ENCODE results near the gene SYT8. TPM values are rescaled to one million over a fixed set of nuclear protein-coding genes. Genes with fewer than 3 reads are reported as not detected.

The SYT8 gene
- total and polyA plus RNA-seq, 2 of the 8 experiments (the other 6 are each of a cell fraction or from before 2014, with no cell fraction given), result not detected

DNA sequence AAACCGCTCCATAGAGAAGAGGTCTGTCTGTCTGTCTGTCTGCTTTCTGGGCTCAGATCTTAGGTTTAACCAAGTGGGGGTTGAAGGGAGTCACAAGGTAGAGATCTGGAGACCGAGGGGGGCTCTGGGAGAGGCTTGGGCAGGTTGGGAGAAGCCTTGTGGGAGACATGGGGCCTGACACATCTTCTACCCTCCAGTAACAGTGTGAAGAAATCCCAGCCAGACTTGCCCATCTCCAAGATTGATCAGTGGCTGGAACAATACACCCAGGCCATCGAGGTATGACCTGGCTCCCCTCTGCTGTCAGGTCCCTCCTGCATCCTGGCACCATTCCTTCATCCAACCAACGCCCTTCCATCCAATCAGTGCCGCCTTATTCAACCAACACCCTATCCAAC, 49.5 kb downstream of the SYT8 start:
- Histone ChIP-seq H2BK12ac (ENCODE audit: low read depth, low read length) (no peak overlapping the region), H3K23me2 (ENCODE audit: low read depth, low read length) (peaks cover 16% of the 10 kb centered on the region; the same call in 1 of the 2 replicates), H3K79me2 (ENCODE audit: control insufficient read depth in 1 of 2, insufficient read depth in 2 of 2, low read length in 2 of 2) (no peaks in the 10 kb centered on the region), H3K36me3 (ENCODE audit: control insufficient read depth in 2 of 4, insufficient read depth in 4 of 4, low read length in 3 of 4) (no peaks in the 10 kb centered on the region), H3K4me2 (ENCODE audit: insufficient read depth in 1 of 2, low read depth in 2 of 2, low read length in 2 of 2) (no peak overlapping the region), H2BK15ac (ENCODE audit: low read length) (no peak overlapping the region), H3K18ac (ENCODE audit: extremely low read depth, low read length) (no peak overlapping the region), H3K9ac (replicated peaks in 1 of 4; ENCODE audit: extremely low read depth in 1 of 4, low read depth in 3 of 4, low read length in 3 of 4) (no peak overlapping the region), H4K91ac (replicated peaks; ENCODE audit: insufficient read length, low read length) (no peak overlapping the region), H3K14ac (ENCODE audit: insufficient read length) (no peak overlapping the region), H2AFZ (ENCODE audit: low read length) (no peak overlapping the region), H3K9me3 (ENCODE audit: insufficient read depth in 2 of 2, low read depth in 1 of 2, low read length in 1 of 2) (no peaks in the 10 kb centered on the region), H4K8ac (ENCODE audit: extremely low read depth, insufficient read depth, low read length) (no peak overlapping the region), H3K4me1 (replicated peaks in 1 of 4; ENCODE audit: control insufficient read depth in 3 of 4, insufficient read depth in 4 of 4, low read length in 3 of 4) (peaks cover 0 to 5% (median 2%) of the 10 kb centered on the region in 4 experiments; a peak in 3 of 7 replicates), H3K27me3 (replicated peaks in 1 of 4; ENCODE audit: control insufficient read depth in 3 of 4, extremely low read depth in 1 of 4, insufficient read depth in 3 of 4, low read length in 3 of 4) (no peaks in the 10 kb centered on the region; a peak in 1 of 7 replicates), H2BK120ac (replicated peaks; ENCODE audit: low read depth, low read length) (no peak overlapping the region), H4K20me1 (replicated peaks in 1 of 2; ENCODE audit: control insufficient read depth in 1 of 2, insufficient read depth in 2 of 2, low read length in 2 of 2) (no peaks in the 10 kb centered on the region), H3K56ac (replicated peaks; ENCODE audit: insufficient read length, low read depth, low read length) (no peak overlapping the region), H2BK20ac (ENCODE audit: low read length) (no peak overlapping the region), H3K79me1 (ENCODE audit: low read depth, low read length) (no peaks in the 10 kb centered on the region), H2AK5ac (ENCODE audit: low read depth, low read length) (no peak overlapping the region), H3K23ac (ENCODE audit: insufficient read length) (no peak overlapping the region), H3K4me3 (ENCODE audit: extremely low read depth in 1 of 4, insufficient read depth in 2 of 4, low read depth in 3 of 4, low read length in 4 of 4) (no peak overlapping the region), H3K4ac (replicated peaks; ENCODE audit: insufficient read length, low read depth, low read length) (no peak overlapping the region), H3K27ac (ENCODE audit: low read depth, low read length) (no peak overlapping the region), H4K5ac (ENCODE audit: insufficient read length, low read depth, low read length) (no peak overlapping the region), H2BK5ac (ENCODE audit: low read depth, low read length) (no peak overlapping the region)
- ChIA-PET POLR2A (ENCODE audit: partially characterized antibody) (interaction anchor here (0.8 to 1.1 kb wide), 2 partner anchors 32 to 264 kb away, joined by 3 read pairs; no protein-coding TSS in a partner anchor), CTCF (ENCODE audit: partially characterized antibody) (interaction anchor here (1.0 to 4.8 kb wide), 8 partner anchors 33 to 268 kb away, joined by 3 to 170 read pairs (median 20); partner anchors contain the start of gene SYT8)
- DNase-seq (ENCODE audit: low read depth in 1 of 2, low spot score in 2 of 2), result no peak
- TF ChIP-seq PHF8 (conservative IDR thresholded peaks at IDR 0.05; ENCODE audit: low read depth, low read length) (no peak), KDM4A (IDR thresholded peaks at IDR 0.05; ENCODE audit: low read depth, low read length, severe bottlenecking) (no peak), KDM1A (IDR thresholded peaks at IDR 0.05; ENCODE audit: borderline replicate concordance, low read length) (no peak)
- no peak for FAIRE-seq
- 86% methylated on average over 5 of the region's 5 CpGs; no CpG with 5 or more reads in 1 of the 2 experiments for WGBS, 2 experiments (ENCODE audit: extremely low coverage in 1 of 2, insufficient coverage in 1 of 2, insufficient read length in 1 of 2, insufficient replicate concordance in 2 of 2, low coverage in 1 of 2, low lambda C conversion rate in 2 of 2, missing lambda C conversion rate in 1 of 2)
